Gastrocnemius medialis (tissue), 4 donors: ENCODE results near the gene DCAF11.

Experiments used
- POLR2A ChIP-seq, 2 donors: fragments of 450-650 bp; IDR thresholded peaks; one replicate each; pipeline ENCODE4 v1.6.1; 2017; ENCODE audit warnings: antibody characterized with exemption in 2 of 2, mild to moderate bottlenecking in 2 of 2, moderate library complexity in 2 of 2
- TF ChIP-seq, protein P1 (sequence below), 5 experiments: fragments of 450-650 bp in 3 of 5; fragments of 200-600 bp in 2 of 5; sonication (generic) in 2 of 5; IDR thresholded peaks in 4 of 5; conservative IDR thresholded peaks in 1 of 5; 1 replicate in 4 of 5; 2 replicates in 1 of 5; pipeline ENCODE4 v1.5.1; 2016 to 2019; ENCODE audit warnings: antibody characterized with exemption in 5 of 5, mild to moderate bottlenecking in 3 of 5, moderate library complexity in 3 of 5

- TF ChIP-seq, protein P1, sequence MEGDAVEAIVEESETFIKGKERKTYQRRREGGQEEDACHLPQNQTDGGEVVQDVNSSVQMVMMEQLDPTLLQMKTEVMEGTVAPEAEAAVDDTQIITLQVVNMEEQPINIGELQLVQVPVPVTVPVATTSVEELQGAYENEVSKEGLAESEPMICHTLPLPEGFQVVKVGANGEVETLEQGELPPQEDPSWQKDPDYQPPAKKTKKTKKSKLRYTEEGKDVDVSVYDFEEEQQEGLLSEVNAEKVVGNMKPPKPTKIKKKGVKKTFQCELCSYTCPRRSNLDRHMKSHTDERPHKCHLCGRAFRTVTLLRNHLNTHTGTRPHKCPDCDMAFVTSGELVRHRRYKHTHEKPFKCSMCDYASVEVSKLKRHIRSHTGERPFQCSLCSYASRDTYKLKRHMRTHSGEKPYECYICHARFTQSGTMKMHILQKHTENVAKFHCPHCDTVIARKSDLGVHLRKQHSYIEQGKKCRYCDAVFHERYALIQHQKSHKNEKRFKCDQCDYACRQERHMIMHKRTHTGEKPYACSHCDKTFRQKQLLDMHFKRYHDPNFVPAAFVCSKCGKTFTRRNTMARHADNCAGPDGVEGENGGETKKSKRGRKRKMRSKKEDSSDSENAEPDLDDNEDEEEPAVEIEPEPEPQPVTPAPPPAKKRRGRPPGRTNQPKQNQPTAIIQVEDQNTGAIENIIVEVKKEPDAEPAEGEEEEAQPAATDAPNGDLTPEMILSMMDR (IDR thresholded peaks at IDR 0.05 in 4 of 5, conservative IDR thresholded peaks at IDR 0.05 in 1 of 5) = no peak
- no peak for TF ChIP-seq POLR2A (IDR thresholded peaks at IDR 0.05)
Observed at GRCh38 chr14:24155100-24155499, 40.5 kb downstream of the DCAF11 start.
